ENCODE results near the gene SKAP1.
"Not testable (repeated sequence)": the region's sequence is repeated elsewhere in the genome, so short reads cannot be mapped to it uniquely, and the experiment has no call there.

DNA sequence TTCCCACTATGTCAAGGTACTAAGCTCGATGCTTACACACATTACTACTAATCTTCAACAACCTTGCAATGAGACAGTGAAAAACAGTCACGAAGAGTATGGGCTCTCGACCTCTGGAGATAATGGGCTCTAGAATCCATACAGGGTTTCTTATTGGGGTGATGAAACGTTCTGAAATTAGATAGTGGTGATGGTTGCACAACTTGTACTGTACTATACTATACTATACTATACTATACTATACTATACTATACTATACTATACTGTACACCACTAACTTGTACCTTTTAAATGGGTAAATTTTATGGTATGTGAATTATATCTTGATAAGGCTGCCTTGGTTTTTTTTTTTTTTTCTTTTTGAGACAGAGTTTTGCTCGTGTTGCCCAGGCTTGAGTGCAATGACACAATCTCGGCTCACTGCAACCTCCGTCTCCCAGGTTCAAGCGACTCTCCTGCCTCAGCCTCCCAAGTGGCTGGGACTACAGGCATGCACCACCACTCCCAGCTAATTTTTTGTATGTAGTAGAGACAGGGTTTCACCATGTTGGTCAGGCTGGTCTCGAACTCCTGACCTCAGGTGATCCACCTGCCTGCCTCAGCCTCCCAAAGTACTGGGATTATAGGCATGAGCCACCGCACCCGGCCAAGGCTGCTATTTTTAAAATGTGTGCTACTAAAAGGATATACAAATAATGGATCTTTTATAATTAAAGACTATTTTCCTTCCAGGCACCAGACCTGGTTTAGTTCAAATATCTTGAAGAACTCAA lies 69.0 kb downstream of the SKAP1 start:
- TF ChIP-seq POLR2A, CTCF, EP300, POLR2AphosphoS5 (IDR thresholded peaks at IDR 0.05): not testable (repeated sequence)

Data from gastroesophageal sphincter (tissue), 3 donors.